NOMO-1 treated with DMSO at 0.1 percent for 48 hours (cell line): ENCODE results near the gene C1orf105.

Experiments
- DNase-seq: peaks from one replicate; lab custom pipeline; 2025; ENCODE audit not compliant: unreplicated experiment; lab: John Stamatoyannopoulos, UW

The C1orf105 gene

GRCh38 chr1:172456344-172456769 is 35.9 kb downstream of the C1orf105 start:
- no peak for DNase-seq

GRCh38 chr1:172457479-172458130 is 37.1 kb downstream of the C1orf105 start:
- DNase-seq = no peak

- peak; percentile 17 for DNase-seq
Measured at GRCh38 chr1:172460177-172460576, 39.7 kb downstream of the C1orf105 start.

- DNase-seq = no peak
Measured at GRCh38 chr1:172460887-172461315, 40.4 kb downstream of the C1orf105 start.

GRCh38 chr1:172465617-172466016 is 45.1 kb downstream of the C1orf105 start:
- DNase-seq = no peak

GRCh38 chr1:172466795-172467407 is 46.4 kb downstream of the C1orf105 start:
- no peak for DNase-seq

GRCh38 chr1:172467446-172467845 is 47.0 kb downstream of the C1orf105 start:
- DNase-seq = no peak

GRCh38 chr1:172468296-172468695 is 47.8 kb downstream of the C1orf105 start:
- DNase-seq = no peak

GRCh38 chr1:172469717-172470116 is 49.2 kb downstream of the C1orf105 start:
- peak; percentile 72 for DNase-seq

GRCh38 chr1:172470149-172470548 is 49.7 kb downstream of the C1orf105 start:
- no peak for DNase-seq

GRCh38 chr1:172471666-172472065 is 51.2 kb downstream of the C1orf105 start:
- no peak for DNase-seq

- peak; percentile 63 for DNase-seq
Measured at GRCh38 chr1:172472495-172472894, 52.0 kb downstream of the C1orf105 start.

- DNase-seq = peak; percentile 98
Measured at GRCh38 chr1:172473302-172473701, 52.8 kb downstream of the C1orf105 start.

- DNase-seq = no peak
Measured at GRCh38 chr1:172473842-172474241, 53.4 kb downstream of the C1orf105 start.

- DNase-seq = no peak
Measured at GRCh38 chr1:172476218-172476811, 55.8 kb downstream of the C1orf105 start.

- no peak for DNase-seq
Measured at GRCh38 chr1:172477216-172477615, 56.7 kb downstream of the C1orf105 start.

- DNase-seq = no peak
Measured at GRCh38 chr1:172477741-172478140, 57.3 kb downstream of the C1orf105 start.

GRCh38 chr1:172478485-172478884 is 58.0 kb downstream of the C1orf105 start:
- DNase-seq = no peak

GRCh38 chr1:172480431-172480830 is 59.9 kb downstream of the C1orf105 start:
- DNase-seq = no peak

- DNase-seq = no peak
Measured at GRCh38 chr1:172482044-172482443, 61.6 kb downstream of the C1orf105 start.

GRCh38 chr1:172483448-172483847 is 63.0 kb downstream of the C1orf105 start:
- DNase-seq = no peak

- no peak for DNase-seq
Measured at GRCh38 chr1:172484252-172484651, 63.8 kb downstream of the C1orf105 start.
